ENCODE data around the gene GALNS. TPM values are rescaled to one million over a fixed set of nuclear protein-coding genes. Genes with fewer than 3 reads are reported as not detected.
"Not testable (repeated sequence)": the region's sequence is repeated elsewhere in the genome, so short reads cannot be mapped to it uniquely, and the experiment has no call there.

Gene GALNS
- total and polyA plus RNA-seq, 2 experiments from 2014 or later: 19.6 to 53.5 TPM

DNA sequence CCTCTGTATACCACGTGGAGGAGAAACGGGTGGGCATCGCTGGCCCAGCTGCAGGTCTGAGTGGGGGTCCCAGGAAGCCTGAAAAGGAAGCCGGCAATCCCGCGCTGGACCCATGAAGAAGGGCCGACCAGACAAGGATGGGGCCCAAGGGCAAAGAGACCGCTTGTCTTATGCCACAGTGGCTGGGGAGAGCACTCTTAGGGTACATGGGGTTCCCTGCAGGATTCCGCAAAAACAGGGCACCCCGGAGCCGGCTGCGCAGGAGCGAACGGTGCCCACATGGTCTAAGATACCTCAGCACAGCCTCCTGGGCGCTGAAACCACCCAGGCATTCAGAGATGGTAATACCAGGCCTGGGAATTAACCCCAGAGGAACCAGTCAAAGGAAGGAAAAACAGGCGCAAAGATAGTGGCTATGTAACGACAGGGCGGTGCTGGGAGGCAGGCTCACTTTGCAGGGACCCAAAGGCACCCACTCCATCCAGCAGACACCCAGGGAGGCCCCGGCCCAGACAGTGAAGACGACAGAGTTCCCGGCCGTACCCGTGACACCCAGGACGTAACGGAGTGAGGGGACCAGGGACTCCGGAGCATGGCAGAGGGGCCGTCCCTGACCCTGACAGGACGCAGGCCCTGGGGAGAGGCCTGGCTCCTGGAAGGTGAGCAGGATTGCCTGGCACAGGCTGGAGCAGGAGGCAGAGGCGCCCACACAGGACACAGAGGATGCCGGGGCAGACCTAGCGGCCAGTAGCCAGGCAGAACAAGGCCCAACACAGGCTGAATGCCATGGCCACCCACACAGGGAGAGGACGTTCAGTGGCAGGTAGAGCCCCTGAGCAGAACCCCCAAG, 82.0 kb downstream of the GALNS start:
- Histone ChIP-seq H3K27me3 (no peaks in the 10 kb centered on the region), H3K9me3 (ENCODE audit: low read depth) (no peaks in the 10 kb centered on the region), H2AFZ (no peak overlapping the region), H3K4me3 (no peak overlapping the region), H4K20me1 (ENCODE audit: insufficient read depth, poor library complexity, severe bottlenecking) (peaks cover 4% of the 10 kb centered on the region), H3K36me3 (replicated peaks; ENCODE audit: insufficient read depth, low read depth) (no peaks in the 10 kb centered on the region), H3K4me1 (ENCODE audit: insufficient read depth) (peaks cover 51% of the 10 kb centered on the region), H3K4me2 (peak overlapping the region; percentile 65), H3K79me2 (peaks cover 57% of the 10 kb centered on the region), H3K9me2 (replicated peaks; ENCODE audit: insufficient read depth) (no peaks in the 10 kb centered on the region), H3K27ac (peak overlapping the region; percentile 44)
- DNase-seq (ENCODE audit: low spot score): no peak
- WGBS (ENCODE audit: low lambda C conversion rate, missing lambda C conversion rate): 95% methylated on average over 32 of the region's 32 CpGs
- TF ChIP-seq EZH2phosphoT487 (IDR thresholded peaks at IDR 0.05; ENCODE audit: low read depth, severe bottlenecking, unreplicated experiment) (no peak), EZH2 (IDR thresholded peaks at IDR 0.05; ENCODE audit: borderline replicate concordance) (no peak)
- TF ChIP-seq, protein P1, sequence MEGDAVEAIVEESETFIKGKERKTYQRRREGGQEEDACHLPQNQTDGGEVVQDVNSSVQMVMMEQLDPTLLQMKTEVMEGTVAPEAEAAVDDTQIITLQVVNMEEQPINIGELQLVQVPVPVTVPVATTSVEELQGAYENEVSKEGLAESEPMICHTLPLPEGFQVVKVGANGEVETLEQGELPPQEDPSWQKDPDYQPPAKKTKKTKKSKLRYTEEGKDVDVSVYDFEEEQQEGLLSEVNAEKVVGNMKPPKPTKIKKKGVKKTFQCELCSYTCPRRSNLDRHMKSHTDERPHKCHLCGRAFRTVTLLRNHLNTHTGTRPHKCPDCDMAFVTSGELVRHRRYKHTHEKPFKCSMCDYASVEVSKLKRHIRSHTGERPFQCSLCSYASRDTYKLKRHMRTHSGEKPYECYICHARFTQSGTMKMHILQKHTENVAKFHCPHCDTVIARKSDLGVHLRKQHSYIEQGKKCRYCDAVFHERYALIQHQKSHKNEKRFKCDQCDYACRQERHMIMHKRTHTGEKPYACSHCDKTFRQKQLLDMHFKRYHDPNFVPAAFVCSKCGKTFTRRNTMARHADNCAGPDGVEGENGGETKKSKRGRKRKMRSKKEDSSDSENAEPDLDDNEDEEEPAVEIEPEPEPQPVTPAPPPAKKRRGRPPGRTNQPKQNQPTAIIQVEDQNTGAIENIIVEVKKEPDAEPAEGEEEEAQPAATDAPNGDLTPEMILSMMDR (IDR thresholded peaks at IDR 0.05; ENCODE audit: poor library complexity): no peak

DNA sequence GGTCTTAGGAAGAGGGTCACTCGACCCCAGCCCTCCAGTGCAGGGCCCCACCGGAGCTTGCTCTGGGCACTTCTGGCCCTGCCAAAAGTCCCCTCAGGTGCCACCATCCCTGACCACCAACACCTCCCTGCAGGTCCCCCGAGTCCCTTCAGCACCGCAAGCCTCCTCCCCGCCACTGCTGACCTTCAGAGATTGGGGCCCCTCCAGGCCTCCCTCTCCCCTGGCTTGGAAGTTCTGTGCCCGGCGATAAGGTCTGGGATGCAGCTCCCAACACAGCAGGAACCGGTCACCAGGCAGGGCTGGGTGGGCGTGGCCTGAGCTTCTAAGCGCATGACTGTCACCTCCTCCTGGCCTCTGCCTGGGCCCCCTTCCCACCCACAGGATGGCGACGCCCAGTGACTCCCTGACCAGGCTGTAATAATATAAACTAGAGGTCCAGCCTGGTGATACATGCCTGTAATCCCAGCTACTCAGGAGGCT, 82.9 kb downstream of the GALNS start:
- H2AFZ ChIP-seq: no peak overlapping the region
- no peak for TF ChIP-seq EZH2phosphoT487 (IDR thresholded peaks at IDR 0.05; ENCODE audit: low read depth, severe bottlenecking, unreplicated experiment)
- TF ChIP-seq, protein P1 (IDR thresholded peaks at IDR 0.05; ENCODE audit: poor library complexity): no peak
- no peak for TF ChIP-seq EZH2 (IDR thresholded peaks at IDR 0.05; ENCODE audit: borderline replicate concordance)
- H3K27ac ChIP-seq: peak overlapping the region; percentile 87
- no peaks in the 10 kb centered on the region for H4K20me1 ChIP-seq (ENCODE audit: insufficient read depth, poor library complexity, severe bottlenecking)
- H3K9me2 ChIP-seq (replicated peaks; ENCODE audit: insufficient read depth): no peaks in the 10 kb centered on the region
- H3K36me3 ChIP-seq (replicated peaks; ENCODE audit: insufficient read depth, low read depth): no peaks in the 10 kb centered on the region
- H3K9me3 ChIP-seq (ENCODE audit: low read depth): no peaks in the 10 kb centered on the region
- peak overlapping the region; percentile 65 for H3K4me2 ChIP-seq
- H3K27me3 ChIP-seq: no peaks in the 10 kb centered on the region
- H3K79me2 ChIP-seq: peaks cover 54% of the 10 kb centered on the region
- peak; percentile 89 for DNase-seq (ENCODE audit: low spot score)
- peaks cover 51% of the 10 kb centered on the region for H3K4me1 ChIP-seq (ENCODE audit: insufficient read depth)
- H3K4me3 ChIP-seq: no peak overlapping the region
- 56% methylated on average over 12 of the region's 12 CpGs for WGBS (ENCODE audit: low lambda C conversion rate, missing lambda C conversion rate)

DNA sequence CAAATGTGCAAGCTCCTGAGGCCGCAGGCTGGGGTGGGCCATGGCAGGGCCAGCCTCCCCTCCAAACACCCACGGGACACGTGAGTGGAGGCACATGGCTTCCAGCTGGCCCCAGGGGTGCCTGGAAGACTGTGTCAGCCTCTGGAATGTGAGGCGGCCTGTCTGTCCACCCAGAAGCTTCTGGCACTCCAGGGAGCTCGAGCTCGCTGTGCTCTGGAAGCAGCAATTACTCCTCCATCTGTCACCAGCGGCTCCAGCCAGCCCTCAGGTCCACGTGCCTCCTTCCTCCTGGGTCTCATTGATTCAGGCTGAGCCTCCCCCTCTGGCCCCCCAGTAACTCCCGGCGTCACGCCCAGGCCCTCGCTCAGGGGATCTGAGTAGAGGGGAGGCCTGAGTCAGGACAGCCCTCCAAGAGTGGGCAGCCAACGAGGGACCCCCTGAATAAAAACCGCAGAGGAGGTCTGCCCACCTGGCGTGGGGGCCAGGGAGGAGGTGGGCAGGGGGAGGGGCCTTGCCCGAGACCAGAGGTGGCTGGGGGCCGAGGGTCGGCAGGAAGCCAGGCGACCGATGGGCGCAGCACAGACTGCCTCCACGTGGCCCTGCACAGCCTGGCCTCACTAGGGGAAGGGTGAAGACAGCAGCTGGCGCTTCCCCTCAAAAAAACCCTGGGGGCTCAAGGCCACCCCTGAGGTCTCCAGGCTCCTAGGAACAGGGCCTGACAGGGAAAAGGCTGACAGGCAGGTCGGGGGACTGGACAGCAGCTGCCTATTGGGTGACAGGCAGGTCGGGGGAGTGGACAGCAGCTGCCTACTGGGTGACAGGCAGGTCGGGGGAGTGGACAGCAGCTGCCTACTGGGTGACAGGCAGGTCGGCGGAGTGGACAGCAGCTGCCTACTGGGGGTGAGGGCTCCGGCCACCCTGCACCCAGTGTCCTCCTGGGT, 83.6 kb downstream of the GALNS start:
- H3K9me3 ChIP-seq (ENCODE audit: low read depth): no peaks in the 10 kb centered on the region
- H3K27ac ChIP-seq: peak overlapping the region; percentile 87
- H3K27me3 ChIP-seq: no peaks in the 10 kb centered on the region
- peak; percentile 83 for DNase-seq (ENCODE audit: low spot score)
- H2AFZ ChIP-seq: no peak overlapping the region
- H3K79me2 ChIP-seq: peaks cover 54% of the 10 kb centered on the region
- H3K4me1 ChIP-seq (ENCODE audit: insufficient read depth): peaks cover 58% of the 10 kb centered on the region
- H3K4me2 ChIP-seq: peak overlapping the region; percentile 65
- 42% methylated on average over 20 of the region's 29 CpGs for WGBS (ENCODE audit: low lambda C conversion rate, missing lambda C conversion rate)
- no peaks in the 10 kb centered on the region for H4K20me1 ChIP-seq (ENCODE audit: insufficient read depth, poor library complexity, severe bottlenecking)
- no peak for TF ChIP-seq EZH2phosphoT487 (IDR thresholded peaks at IDR 0.05; ENCODE audit: low read depth, severe bottlenecking, unreplicated experiment)
- TF ChIP-seq, protein P1 (IDR thresholded peaks at IDR 0.05; ENCODE audit: poor library complexity): no peak
- TF ChIP-seq EZH2 (IDR thresholded peaks at IDR 0.05; ENCODE audit: borderline replicate concordance): no peak
- no peaks in the 10 kb centered on the region for H3K36me3 ChIP-seq (replicated peaks; ENCODE audit: insufficient read depth, low read depth)
- H3K9me2 ChIP-seq (replicated peaks; ENCODE audit: insufficient read depth): no peaks in the 10 kb centered on the region
- H3K4me3 ChIP-seq: no peak overlapping the region

DNA sequence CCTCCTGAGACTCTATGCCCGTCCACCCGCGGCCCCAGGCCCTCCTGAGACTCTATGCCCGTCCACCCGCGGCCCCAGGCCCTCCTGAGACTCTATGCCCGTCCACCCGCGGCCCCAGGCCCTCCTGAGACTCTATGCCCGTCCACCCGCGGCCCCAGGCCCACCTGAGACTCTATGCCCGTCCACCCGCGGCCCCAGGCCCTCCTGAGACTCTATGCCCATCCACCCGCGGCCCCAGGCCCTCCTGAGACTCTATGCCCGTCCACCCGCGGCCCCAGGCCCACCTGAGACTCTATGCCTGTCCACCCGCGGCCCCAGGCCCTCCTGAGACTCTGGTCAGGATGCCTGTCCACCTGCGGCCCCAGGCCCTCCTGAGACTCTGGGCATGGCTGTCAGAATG, 85.0 kb downstream of the GALNS start:
- H3K4me3 ChIP-seq; H3K9me3 ChIP-seq (ENCODE audit: low read depth); H3K27me3 ChIP-seq; DNase-seq (ENCODE audit: low spot score); H3K27ac ChIP-seq; H3K9me2 ChIP-seq (replicated peaks; ENCODE audit: insufficient read depth); H3K36me3 ChIP-seq (replicated peaks; ENCODE audit: insufficient read depth, low read depth); H3K4me2 ChIP-seq; H2AFZ ChIP-seq; H4K20me1 ChIP-seq (ENCODE audit: insufficient read depth, poor library complexity, severe bottlenecking): not testable (repeated sequence)
- Histone ChIP-seq H3K79me2 (peaks cover 57% of the 10 kb centered on the region), H3K4me1 (ENCODE audit: insufficient read depth) (peaks cover 63% of the 10 kb centered on the region)
- 99% methylated on average over 6 of the region's 23 CpGs for WGBS (ENCODE audit: low lambda C conversion rate, missing lambda C conversion rate)
